T1000 (cell line): Measurements from ENCODE around the gene RPAIN.

Experiments used
- DNase-seq: peaks from one replicate; lab custom pipeline; 2025; ENCODE audit warnings: mixed read lengths; lab: John Stamatoyannopoulos, UW

RPAIN gene, protein sequence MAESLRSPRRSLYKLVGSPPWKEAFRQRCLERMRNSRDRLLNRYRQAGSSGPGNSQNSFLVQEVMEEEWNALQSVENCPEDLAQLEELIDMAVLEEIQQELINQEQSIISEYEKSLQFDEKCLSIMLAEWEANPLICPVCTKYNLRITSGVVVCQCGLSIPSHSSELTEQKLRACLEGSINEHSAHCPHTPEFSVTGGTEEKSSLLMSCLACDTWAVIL

DNA sequence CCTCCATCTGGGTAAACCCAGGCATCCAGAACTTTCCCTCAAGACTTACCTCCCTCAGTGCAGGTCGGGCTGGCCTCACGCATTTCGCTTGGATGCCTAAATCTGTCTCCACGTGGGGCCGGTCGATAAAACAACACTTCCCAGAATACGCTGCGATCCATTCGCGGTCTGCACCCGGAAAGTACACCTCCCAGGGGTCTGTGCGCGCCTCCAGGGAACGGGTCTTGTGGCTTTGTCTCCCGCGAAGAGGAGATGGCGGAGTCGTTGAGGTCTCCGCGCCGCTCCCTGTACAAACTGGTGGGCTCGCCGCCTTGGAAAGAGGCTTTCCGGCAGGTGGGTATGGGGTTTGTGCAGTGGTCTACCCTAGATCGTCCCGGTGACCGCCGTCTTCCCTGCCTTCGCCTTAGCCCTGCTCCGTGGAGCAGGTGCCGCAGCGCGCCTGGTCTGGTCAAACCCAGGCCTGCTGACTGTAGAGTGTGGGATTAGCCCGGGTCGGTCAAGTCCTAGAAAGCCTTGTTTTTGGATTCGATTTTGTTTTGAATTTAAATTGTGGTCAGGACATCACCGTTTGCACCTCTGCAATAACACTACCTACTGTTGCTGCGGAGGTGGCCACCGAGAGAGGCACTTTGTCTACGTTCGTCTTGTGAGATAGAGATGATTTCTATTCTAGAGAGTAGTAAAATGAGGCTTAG is at the start of gene RPAIN:
Gene RPAIN (plus strand): TSS at position 224 of the 695 bp plus-strand sequence. CDS start 29 bp downstream, at position 253.
- DNase-seq: peak; percentile 91

DNA sequence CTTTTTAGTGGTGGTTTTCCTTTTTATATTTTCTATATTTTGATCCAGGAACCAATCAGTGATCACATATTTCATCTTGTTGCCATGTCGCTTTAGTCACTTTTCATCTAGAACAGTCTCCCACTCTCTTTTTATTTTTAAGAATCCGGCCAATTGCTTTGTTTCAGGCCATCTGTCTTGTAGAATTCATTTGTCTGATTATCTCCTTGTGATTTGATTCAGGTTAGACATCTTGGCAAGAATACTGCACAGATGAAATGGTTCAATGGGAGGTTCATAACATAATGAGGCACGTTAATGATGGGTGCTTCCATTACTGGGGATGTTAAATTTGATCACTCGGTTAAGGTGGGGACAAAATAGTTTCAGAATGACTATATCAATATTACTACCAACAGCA is 49.6 kb upstream of the RPAIN start:
- DNase-seq: no peak

DNA sequence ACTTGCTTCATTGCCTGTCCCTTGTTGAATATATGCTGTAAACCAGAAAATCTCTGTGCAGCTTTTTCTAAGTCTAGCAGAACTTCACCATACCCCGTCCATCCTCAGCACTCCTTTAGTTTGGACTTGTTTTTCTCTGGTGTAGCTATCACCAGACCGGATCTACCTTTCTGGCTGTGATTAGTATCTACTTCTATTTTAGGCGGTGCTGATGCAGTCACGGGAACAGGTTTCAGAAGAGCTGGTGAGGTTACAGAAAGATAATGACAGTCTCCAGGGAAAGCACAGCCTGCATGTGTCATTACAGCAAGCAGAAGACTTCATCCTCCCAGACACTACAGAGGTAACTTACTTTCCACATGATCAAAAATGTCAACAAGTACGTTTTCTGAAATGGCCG is 46.9 kb upstream of the RPAIN start:
- no peak for DNase-seq

DNA sequence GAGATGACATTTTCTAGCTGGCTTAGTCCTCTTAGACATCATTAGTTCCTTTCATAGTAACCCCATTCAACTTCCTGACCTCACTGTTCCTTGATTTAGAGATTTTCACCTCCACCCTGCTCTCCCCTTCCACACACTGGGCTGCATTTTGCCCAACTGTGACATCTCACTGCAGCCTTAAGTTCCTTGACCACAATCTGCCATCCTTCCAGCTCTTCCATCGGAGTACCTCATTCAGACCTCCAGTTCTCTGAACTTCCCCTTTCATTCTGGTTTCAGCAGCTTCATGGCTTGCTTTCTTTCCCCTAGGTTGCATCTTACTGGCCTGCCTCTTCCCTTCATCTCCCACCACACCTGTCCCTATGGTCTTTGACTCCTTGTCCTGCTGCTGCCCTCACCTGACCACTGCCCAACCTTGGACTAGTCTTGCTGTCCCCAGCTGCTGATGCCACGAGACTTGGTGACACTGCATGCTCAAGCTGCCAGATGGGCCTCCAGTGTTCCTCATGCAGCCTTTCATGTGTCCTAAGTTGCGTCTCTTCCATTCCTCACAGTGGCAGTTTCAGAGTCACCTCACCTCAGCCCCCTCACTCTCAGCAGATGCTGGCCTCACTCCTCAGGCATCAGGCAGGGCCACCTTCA is 41.3 kb upstream of the RPAIN start:
- no peak for DNase-seq

DNA sequence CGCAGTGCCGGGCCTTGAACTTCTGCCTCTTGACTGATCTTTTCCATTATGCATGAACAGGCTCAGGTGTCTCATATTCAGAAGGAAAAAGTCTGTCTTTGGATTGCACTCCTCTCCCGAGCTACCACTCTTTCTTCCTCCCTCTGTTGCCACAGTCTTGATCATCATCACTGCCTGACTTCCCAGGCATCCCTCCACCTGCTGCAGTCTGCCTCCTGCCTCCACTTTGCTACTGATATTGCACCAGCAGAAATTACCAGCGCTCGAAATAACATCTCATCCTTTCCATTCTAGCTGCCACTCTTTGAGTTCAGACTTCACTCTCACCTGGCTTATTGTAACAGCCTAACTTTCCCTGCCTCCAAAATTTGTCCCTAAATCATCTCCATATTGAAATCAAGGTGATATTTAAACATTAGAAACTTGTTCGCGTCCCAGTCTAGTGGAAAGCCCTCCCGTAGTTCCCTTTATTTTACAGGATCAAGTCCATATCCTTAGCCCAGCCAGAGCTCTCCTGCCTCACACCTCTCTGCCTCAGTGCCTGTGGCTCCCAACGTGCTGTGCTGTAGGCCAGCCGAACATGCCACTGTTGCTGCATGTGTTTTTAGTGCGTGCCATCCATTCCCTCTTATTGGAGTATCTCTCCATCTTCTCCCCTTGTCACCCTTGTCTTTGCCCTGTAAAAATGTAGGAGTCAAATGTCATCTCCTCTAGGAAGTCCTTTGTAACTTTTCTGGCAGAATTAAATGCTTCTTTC is 40.5 kb upstream of the RPAIN start:
- no peak for DNase-seq

DNA sequence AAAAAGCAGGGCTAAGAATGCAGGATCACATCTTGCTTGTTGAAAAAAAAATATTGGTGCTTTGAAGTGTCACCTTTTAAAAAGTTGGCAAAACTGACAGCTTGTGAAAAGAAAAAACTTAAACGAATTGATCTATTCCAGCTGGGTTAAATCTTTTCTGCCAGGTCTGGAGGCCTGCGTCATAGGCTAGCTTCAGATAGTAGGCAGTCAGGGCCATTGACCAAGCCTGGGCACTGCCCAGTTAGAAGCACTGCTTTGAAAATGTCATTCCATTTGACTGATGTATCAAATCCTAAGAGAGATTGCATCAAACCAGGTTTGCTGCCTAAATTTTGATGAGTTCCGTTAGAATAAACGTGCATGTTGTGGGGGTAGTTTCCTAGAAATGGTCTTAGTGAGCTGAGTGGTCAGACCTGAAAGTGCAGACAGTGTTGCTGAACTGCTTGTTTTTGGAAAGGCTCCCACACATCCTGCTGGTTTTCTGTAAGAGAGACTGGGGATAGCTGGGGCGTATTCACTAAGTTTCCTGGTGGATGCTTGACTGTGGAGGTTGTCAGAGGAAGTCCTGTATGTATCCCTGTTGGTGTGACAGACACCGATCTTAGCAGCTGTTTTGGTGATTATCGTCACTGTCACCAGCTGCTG is 39.4 kb upstream of the RPAIN start:
- no peak for DNase-seq

DNA sequence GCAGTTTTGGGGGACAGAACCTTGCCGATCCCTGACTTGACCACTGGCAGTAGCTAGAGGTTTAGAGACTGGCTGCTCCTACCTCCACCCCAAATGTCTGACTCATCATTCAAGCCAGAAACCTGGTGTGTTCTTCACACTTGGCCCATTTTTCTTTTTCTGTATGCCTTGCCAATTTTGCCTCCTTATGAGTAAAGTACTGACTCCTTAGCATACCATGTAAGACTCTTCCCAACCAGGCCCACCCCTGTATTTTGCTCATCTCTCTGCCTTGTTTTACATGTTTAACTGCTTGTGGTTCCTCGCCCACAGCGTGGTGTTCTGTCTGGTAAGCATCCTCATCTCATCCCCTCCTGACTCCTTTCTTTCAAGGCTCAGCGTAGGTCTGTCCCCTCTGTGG is 38.4 kb upstream of the RPAIN start:
- DNase-seq: no peak

DNA sequence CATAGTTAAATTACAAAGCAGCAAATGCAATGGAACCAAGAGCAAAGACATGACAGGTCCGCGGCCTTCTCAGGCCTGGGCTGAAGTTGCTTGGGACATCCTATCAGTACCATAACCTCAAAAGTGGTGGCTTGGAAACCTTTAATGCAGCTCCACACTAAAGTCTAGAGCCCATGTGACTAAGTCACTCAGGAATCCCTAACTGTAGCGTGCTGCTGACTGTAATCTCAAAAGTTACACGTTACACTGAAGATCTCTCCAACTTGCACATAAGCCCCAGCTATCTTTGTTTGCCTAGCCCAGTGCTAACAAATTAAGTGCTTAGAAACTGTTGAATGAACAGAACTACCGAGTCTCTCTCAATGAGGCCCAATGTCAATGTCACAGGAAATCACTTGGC is 28.3 kb upstream of the RPAIN start:
- DNase-seq: no peak

DNA sequence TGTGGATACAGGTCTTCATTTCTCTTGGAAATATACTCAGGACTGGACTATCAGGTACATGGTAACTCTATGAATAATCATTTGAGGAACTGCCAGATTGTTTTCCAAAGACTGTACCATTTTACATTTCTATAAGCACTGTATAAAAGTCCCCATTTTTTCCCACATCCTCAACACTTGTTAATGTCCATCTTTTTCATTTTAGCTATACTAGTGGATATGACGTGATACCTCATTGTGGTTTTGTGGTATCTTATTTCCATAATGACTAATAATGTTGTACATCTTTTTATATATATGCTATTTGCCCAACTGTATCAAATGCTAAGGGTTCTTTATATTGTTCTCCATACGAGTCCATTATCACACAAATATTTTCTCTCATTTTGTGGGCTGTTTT is 23.4 kb upstream of the RPAIN start:
- no peak for DNase-seq

DNA sequence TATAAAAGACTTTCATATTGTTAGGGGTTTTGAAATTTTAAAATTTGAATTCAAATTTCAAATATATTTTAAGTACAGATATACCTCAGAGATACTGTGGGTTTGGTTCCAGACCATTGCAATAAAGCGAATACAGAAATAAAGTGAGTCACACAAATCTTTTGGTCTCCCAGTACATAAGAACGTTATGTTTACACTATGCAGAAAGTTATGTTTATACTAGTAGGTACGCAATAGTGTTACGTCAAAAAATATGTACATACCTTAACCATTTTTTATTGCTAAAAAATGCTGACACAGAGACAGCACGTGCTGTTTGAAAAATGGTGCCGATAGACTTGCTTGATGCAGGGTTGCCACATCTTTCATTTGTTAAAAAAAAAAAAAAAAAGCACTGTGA is 20.2 kb upstream of the RPAIN start:
- DNase-seq: no peak

DNA sequence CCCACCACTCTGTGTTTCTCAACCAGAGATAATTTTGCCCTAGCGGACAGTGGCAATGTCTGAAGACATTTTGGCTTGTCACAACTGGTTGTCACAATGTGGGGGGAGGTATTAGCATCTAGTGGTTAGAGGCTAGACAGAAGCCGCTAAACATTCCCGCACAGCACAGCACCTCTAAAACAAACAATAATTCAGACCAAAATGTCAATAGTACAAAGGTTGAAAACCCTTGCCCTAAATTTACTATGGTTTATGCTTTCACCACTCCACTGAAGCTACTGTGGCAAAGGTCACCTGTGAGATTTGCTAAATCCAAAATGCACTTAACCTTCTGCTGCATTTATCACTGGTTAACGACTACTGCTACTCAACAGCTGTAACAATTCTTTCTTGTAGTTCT is 14.6 kb upstream of the RPAIN start:
- no peak for DNase-seq

DNA sequence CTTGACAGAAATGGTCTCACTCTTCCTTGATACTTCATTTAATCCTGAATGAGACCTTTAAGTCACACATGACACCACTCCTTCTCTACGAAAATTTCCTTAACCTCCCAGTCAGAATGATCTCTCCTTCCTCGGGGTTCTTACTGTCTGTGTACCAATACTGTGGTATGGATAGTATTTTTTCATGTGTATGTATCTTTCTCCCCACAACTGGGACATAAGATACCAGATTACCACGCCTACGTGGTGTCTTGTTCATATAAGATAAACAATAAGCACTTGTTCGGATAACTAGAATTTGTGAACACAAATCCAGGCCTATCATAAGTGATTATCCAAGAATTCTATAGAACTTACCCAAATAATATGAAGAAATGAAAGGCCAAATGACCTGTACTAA is 11.8 kb upstream of the RPAIN start:
- DNase-seq: no peak

DNA sequence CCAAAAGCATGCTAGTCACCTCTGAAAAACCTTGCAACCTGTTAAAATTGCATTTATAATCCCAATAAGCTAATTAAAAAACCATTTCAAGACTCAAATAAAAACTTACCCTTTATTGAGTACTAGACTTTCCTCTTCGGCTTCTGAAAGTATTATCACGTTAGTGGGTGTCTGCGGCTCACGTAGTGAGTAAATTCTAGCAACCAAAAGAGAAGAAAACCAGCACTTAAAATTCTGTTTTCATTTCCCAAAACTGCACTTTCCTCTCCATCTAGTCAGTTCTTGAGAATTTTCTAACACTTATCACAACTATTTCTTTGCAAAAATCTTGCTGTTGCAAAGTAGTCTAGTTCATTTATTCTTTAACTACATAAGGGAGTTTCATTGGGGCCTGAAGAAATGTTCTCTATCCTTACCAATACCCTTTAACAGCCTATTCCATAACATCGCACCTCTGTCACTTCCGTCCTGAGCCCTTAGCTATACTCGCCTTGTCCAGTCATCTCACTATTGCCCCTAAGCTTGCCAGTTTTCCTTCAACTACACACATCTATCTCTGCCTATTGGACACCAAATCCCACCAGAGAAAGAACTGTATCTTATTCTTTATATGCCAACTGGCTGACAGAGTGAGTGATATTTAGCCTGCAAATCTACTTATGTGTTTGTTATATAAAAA is 9.2 kb upstream of the RPAIN start:
- DNase-seq: no peak

DNA sequence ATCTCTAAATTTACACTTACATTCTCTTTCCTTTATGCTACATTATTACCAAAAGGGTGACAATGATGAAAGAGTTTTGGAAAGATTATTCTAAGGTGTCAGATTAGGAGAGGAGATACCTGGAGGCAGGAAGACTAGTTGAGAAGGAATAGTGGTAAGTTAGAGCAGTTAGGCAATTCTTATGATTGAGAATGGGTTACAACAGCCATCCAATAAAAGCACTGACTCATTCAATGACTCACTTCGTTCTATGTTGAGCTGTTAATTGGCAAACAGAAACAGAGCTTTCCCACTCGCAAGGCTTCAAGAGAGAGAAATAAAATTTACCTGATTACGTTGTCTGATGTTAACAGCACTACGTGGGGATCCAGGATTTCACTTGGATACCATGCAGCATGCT is 6.3 kb upstream of the RPAIN start:
- DNase-seq: no peak

DNA sequence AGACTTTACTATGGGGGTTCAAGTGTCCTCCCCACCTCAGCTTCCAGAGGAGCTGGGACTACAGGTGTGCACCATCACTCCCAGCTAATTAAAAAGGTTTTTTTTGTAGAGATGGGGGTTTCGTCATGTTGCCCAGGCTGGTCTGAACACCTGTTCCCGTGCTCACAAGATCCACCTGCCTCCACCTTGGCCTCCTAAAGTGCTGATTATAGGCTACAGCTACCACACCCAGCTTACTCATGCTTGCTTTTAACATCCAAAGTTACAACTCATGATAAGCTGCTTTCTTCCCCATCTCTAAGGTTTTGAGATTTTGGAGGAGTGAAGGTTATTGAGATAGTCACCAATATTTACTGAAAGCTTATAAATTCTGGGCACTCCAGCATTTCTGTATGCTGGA is 3.1 kb upstream of the RPAIN start:
- DNase-seq: no peak

DNA sequence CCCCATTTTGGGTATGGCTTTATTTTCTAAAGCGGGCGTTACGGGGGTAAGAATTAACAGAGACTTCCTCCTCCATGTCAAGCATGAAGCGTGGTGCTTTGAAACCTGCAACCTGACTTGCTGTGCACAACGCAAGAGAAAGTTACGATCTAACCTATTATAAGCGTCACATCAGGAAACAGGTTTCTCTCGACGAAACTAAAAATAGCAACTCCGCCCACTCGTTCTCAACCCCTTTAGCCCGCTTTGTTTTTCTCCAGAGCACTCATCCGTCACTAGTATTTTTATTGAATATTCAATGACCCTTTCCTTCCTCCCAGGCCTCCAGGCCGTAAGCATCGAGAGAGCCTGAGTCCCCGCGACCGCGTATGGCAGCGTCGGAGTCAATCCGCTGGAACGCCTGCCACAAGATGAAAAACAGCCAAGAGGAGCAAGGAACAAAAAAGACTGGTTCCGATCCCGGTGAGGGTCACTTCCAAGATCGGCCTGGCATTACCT is 1.1 kb upstream of the RPAIN start:
- no peak for DNase-seq

DNA sequence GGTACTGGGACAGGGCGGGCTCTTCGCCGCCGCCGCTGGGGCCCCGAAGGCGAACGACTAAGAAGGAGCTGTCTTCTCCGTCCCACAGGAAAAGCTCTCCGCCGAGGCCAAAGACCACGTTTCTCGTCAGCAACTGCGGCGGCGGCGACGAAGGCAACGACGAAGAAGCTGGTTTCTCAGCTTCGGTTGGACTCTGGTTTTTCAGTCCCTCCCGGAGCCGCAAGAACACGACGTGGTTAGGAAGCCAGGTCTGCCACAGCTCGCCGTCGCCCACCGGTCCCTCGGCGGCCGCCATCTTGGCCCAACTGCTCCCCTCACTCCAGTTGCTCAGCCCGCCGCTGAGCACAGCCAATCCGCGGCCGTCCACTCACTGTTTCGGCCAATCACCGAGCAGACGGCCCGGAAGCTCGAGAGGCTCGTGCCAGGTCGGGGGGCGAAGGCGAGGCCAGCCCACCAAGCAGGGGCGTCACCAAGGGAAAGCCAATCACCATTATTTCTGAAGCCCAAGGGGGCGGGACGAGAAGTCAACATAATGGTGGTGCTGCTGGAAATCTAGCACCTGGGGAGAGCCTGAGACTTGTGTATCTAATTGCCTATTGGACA is 525 bp upstream of the RPAIN start, which contains the start of gene NUP88:
Gene NUP88 (minus strand): TSS at position 307 of the 603 bp plus-strand sequence. CDS start 12 bp downstream, at position 295.
- peak; percentile 97 for DNase-seq

DNA sequence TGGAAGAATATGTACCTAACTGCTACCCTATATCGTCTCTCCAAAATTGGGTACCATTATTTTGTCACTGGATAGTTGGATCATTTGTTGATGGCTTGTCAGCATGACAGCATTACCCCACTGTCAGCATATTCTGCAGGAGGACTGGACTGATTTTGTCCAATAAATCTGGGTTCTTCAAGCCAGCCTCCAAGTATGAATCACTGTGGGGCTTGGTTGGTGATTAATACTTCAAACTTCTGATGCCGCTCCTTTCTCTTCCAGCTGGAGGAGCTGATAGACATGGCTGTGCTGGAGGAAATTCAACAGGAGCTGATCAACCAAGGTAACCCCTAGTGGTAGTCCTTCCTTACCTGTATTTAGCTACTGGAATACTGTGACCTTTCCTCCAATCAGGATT is 2.5 kb downstream of the RPAIN start:
- no peak for DNase-seq

DNA sequence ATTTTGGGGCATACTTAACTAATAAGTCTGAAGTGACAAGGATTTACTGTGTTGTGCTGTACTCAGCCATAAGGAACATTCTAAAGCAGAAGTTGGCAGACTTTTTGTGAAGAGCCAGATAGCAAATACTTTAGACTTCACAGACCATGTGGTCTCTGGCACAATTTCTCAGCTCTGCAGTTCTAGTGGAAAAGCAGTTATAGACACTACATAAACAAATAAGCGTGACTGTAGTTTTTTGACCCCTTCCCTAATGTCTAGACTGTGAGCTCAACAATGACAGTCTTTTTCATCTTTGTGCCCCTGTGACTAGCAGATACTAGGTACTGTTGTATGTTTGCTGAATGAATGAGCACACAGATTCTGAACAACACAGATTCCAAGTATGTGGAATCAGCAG is 4.9 kb downstream of the RPAIN start:
- DNase-seq: no peak

DNA sequence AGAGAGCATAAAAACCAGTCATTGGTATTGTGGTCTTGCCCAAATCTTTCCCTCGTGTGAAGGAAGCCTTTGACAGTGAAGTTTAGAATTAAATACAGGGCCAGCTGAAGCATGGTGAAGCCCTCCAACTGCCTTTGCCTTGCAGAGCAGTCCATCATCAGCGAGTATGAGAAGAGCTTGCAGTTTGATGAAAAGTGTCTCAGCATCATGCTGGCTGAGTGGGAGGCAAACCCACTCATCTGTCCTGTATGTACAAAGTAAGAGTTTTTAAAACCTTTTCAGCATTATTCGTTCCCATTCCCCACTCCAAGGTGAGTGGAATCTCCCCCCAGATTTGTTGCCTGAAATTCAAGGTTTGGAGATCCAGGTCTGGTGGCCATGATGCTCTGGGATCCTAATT is 5.8 kb downstream of the RPAIN start:
- no peak for DNase-seq
